Astrocyte (in vitro differentiated cells and primary cell): ENCODE measurements around the gene NCOA7.

Experiments
- EZH2 ChIP-seq: IDR thresholded peaks from 2 replicates; pipeline ENCODE4 v1.6.1; 2012; ENCODE audit warnings: mild to moderate bottlenecking, low read length, inconsistent platforms; ENCODE audit not compliant: insufficient read depth
- TF ChIP-seq, protein P1 (sequence below): IDR thresholded peaks from 2 replicates; pipeline ENCODE4 v1.5.1; 2011; ENCODE audit warnings: low read depth, mild to moderate bottlenecking, inconsistent platforms, low read length, moderate library complexity; ENCODE audit not compliant: insufficient read depth

- TF ChIP-seq, protein P1, sequence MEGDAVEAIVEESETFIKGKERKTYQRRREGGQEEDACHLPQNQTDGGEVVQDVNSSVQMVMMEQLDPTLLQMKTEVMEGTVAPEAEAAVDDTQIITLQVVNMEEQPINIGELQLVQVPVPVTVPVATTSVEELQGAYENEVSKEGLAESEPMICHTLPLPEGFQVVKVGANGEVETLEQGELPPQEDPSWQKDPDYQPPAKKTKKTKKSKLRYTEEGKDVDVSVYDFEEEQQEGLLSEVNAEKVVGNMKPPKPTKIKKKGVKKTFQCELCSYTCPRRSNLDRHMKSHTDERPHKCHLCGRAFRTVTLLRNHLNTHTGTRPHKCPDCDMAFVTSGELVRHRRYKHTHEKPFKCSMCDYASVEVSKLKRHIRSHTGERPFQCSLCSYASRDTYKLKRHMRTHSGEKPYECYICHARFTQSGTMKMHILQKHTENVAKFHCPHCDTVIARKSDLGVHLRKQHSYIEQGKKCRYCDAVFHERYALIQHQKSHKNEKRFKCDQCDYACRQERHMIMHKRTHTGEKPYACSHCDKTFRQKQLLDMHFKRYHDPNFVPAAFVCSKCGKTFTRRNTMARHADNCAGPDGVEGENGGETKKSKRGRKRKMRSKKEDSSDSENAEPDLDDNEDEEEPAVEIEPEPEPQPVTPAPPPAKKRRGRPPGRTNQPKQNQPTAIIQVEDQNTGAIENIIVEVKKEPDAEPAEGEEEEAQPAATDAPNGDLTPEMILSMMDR, result no peak
- TF ChIP-seq EZH2, result no peak
Observed at GRCh38 chr6:125932451-125932795, 141.7 kb downstream of the NCOA7 start.
